ENCODE measurements around the gene PLXNA4. TPM values are rescaled to one million over a fixed set of nuclear protein-coding genes. Genes with fewer than 3 reads are reported as not detected.
A peak's percentile ranks its signal among the peaks of the same experiment; 100 is the strongest.

Gene PLXNA4
- total and polyA plus RNA-seq, 2 experiments from 2014 or later = 0.08 to 0.80 TPM

GRCh38 chr7:132573251-132573955, 2.9 kb downstream of the PLXNA4 start:
- peaks cover 84% of the 10 kb centered on the region for H3K27me3 ChIP-seq (ENCODE audit: insufficient read depth)
- H3K36me3 Mint-ChIP-seq (ENCODE audit: low read depth) = no peaks in the 10 kb centered on the region
- peaks cover 45% of the 10 kb centered on the region for H3K4me1 ChIP-seq (ENCODE audit: insufficient read depth)
- no peak overlapping the region for H3K27ac Mint-ChIP-seq
- peak overlapping the region; percentile 63 for H3K4me3 Mint-ChIP-seq
- peaks cover 64% of the 10 kb centered on the region for H3K27me3 Mint-ChIP-seq (ENCODE audit: insufficient read depth, low read depth, poor library complexity)
- peaks cover 51% of the 10 kb centered on the region for H3K4me1 Mint-ChIP-seq
- H4K20me1 ChIP-seq (replicated peaks; ENCODE audit: insufficient read depth) = peaks cover 4% of the 10 kb centered on the region; the same call in 1 of the 2 replicates
- H2AFZ ChIP-seq = peak overlapping the region; percentile 18; the same call in 1 of the 2 replicates
- peak; percentile 1; the same call in 2 of the 3 replicates for ATAC-seq
- H3F3A ChIP-seq (replicated peaks; ENCODE audit: low read depth) = peaks cover 3% of the 10 kb centered on the region; the same call in 1 of the 2 replicates
- H3K27ac ChIP-seq (ENCODE audit: low read depth) = no peak overlapping the region
- TF ChIP-seq JUNB (IDR thresholded peaks at IDR 0.05; ENCODE audit: unreplicated experiment) = no peak
- TF ChIP-seq EZH2 (IDR thresholded peaks at IDR 0.05; ENCODE audit: low read depth, unreplicated experiment) = peak; percentile 4
- no peak for TF ChIP-seq ZNF462 (CRISPR knock-in tag; IDR thresholded peaks at IDR 0.05)
- no peaks in the 10 kb centered on the region for H3K36me3 ChIP-seq (ENCODE audit: insufficient read depth)
- H3K79me2 ChIP-seq (replicated peaks; ENCODE audit: insufficient read depth) = no peaks in the 10 kb centered on the region
- H3K9me3 Mint-ChIP-seq = no peaks in the 10 kb centered on the region
- H3K4me2 ChIP-seq = peak overlapping the region; percentile 93
- no peaks in the 10 kb centered on the region for H3K9me2 ChIP-seq (ENCODE audit: insufficient read depth)
- H3K4me3 ChIP-seq = peak overlapping the region; percentile 71
- peak; percentile 24 for DNase-seq (ENCODE audit: low spot score)

- H3K27ac ChIP-seq (ENCODE audit: low read depth) = no peak overlapping the region
- Mint-ChIP-seq H3K27ac (no peak overlapping the region), H3K4me1 (peaks cover 47% of the 10 kb centered on the region), H3K4me3 (peak overlapping the region; percentile 63), H3K9me3 (no peaks in the 10 kb centered on the region), H3K36me3 (ENCODE audit: low read depth) (no peaks in the 10 kb centered on the region), H3K27me3 (ENCODE audit: insufficient read depth, low read depth, poor library complexity) (peaks cover 57% of the 10 kb centered on the region)
- H3K4me3 ChIP-seq = peak overlapping the region; percentile 71
- peaks cover 75% of the 10 kb centered on the region for H3K27me3 ChIP-seq (ENCODE audit: insufficient read depth)
- H2AFZ ChIP-seq = 0 out of 2 replicates have a peak overlapping the region, but pooled peaks have one; percentile 28
- H3K36me3 ChIP-seq (ENCODE audit: insufficient read depth) = no peaks in the 10 kb centered on the region
- peaks cover 4% of the 10 kb centered on the region; the same call in 1 of the 2 replicates for H4K20me1 ChIP-seq (replicated peaks; ENCODE audit: insufficient read depth)
- peaks cover 3% of the 10 kb centered on the region; the same call in 1 of the 2 replicates for H3F3A ChIP-seq (replicated peaks; ENCODE audit: low read depth)
- no peak for ATAC-seq
- no peaks in the 10 kb centered on the region for H3K9me2 ChIP-seq (ENCODE audit: insufficient read depth)
- H3K4me1 ChIP-seq (ENCODE audit: insufficient read depth) = peaks cover 42% of the 10 kb centered on the region
- H3K4me2 ChIP-seq = peak overlapping the region; percentile 93
- peak; percentile 29 for DNase-seq (ENCODE audit: low spot score)
- H3K79me2 ChIP-seq (replicated peaks; ENCODE audit: insufficient read depth) = no peaks in the 10 kb centered on the region
- TF ChIP-seq JUNB (IDR thresholded peaks at IDR 0.05; ENCODE audit: unreplicated experiment) = no peak
- TF ChIP-seq CREB1 (CRISPR knock-in tag; IDR thresholded peaks at IDR 0.05; ENCODE audit: low read depth) = no peak
- TF ChIP-seq EZH2phosphoT487 (IDR thresholded peaks at IDR 0.05; ENCODE audit: unreplicated experiment) = no peak
- TF ChIP-seq CTCF (conservative IDR thresholded peaks at IDR 0.05; ENCODE audit: low read depth in 2 of 2) = no peak
- no peak for TF ChIP-seq REST (IDR thresholded peaks at IDR 0.05; ENCODE audit: unreplicated experiment)
Observed at GRCh38 chr7:132572526-132572925, 3.7 kb downstream of the PLXNA4 start.

All from GM23338 (cell line).